Left lung (tissue), 14 donors: Measurements from ENCODE around the gene RAPGEF4. TPM values are rescaled to one million over a fixed set of nuclear protein-coding genes. Genes with fewer than 3 reads are reported as not detected.

Experiments
- ATAC-seq: fragments of 200-7000 bp; cut with Tn5 transposase; one replicate; pipeline ENCODE4 v1.9.1; 2020; ENCODE audit warnings: moderate library complexity
- DNase-seq, 4 donors: peaks; one replicate each; pipeline ENCODE4 v3.0.0-alpha.2; 2013 to 2020
- H3K27ac ChIP-seq, 2 donors: fragments of 200-600 bp; sonication (generic) in 1 of 2; one replicate each; pipeline versions ENCODE4 v1.5.0 to v1.8.0; 2020 to 2021
- H3K27me3 ChIP-seq, 2 donors: fragments of 200-600 bp; sonication (generic) in 1 of 2; one replicate each; pipeline versions ENCODE4 v1.5.0 to v1.8.0; 2020 to 2021
- H3K36me3 ChIP-seq, 2 donors: fragments of 200-600 bp; sonication (generic) in 1 of 2; one replicate each; pipeline versions ENCODE4 v1.5.0 to v1.8.0; 2020 to 2021
- H3K4me1 ChIP-seq, 2 donors: fragments of 200-600 bp; one replicate each; pipeline ENCODE4 v1.8.0; 2021
- H3K4me3 ChIP-seq, 2 donors: fragments of 200-600 bp; sonication (generic) in 1 of 2; one replicate each; pipeline versions ENCODE4 v1.5.0 to v1.8.0; 2020 to 2021; ENCODE audit warnings: mild to moderate bottlenecking in 1 of 2
- H3K9me3 ChIP-seq, 2 donors: fragments of 200-600 bp; sonication (generic) in 1 of 2; one replicate each; pipeline versions ENCODE4 v1.5.0 to v1.8.0; 2020 to 2021
- CTCF ChIP-seq, 2 donors: fragments of 200-600 bp; sonication (generic) in 1 of 2; IDR thresholded peaks; one replicate each; pipeline versions ENCODE4 v1.5.0 to v1.8.0; 2021; ENCODE audit warnings: antibody characterized with exemption in 2 of 2
- intact Hi-C, 2 donors: fragments of 100-400 bp; cut with DNase I; formaldehyde crosslinking; loops; one replicate each; pipeline versions ENCODE4 v1.11.2 to v1.14.2; 2022
- long read RNA-seq, 12 donors: library from polyadenylated mRNA in 2 of 12; unstranded in 2 of 12; transcript quantifications; one replicate each; pipeline ENCODE4 v2.0.0 and lab custom pipeline, GENCODE V29; 2019 to 2026
- polyA plus RNA-seq, 6 donors: library from polyadenylated mRNA; unstranded; fragments of 120-200 nt; gene quantifications; one replicate each; pipeline ENCODE4 v1.2.1, GENCODE V29; 2013; ENCODE audit not compliant: insufficient read length in 6 of 6
- total RNA-seq, 2 donors: library from RNA; stranded (reverse); fragmentation: NEBNext Ultra II Directional; extraction: Animal tissue kit (Norgen Biotek cat#: 25700); gene quantifications; one replicate each; pipeline ENCODE4 v1.2.1, GENCODE V29; 2021
- donor health status: DM: no; HTN: yes; CAD: no.
- donor health status: DM: no; HTN: no; CAD: no.

RAPGEF4 gene
- total RNA-seq (10 to 100 TPM; 10.1 to 12.6 TPM), polyA plus RNA-seq (10 to 100 TPM in 5 of 6 donors, 1 to 10 TPM in 1; 9.1 to 16.2 (median 12.8) TPM)
- long read RNA-seq, donor 1 = 0 reads
- long read RNA-seq, donor 2, partial matches to known transcripts = 0 of 1 reads
- long read RNA-seq, donor 2, other reads (novel, unspliced or antisense) = 0 of 1 reads
- long read RNA-seq, donor 3 = 0 reads
- long read RNA-seq, donor 4 = 0 reads
- long read RNA-seq, donor 5 = 0 reads
- long read RNA-seq, donor 6 = 0 reads
- long read RNA-seq, donor 7 = 0 reads
- long read RNA-seq, donor 8 = 0 reads
- long read RNA-seq, donor 9 = 0 reads
- long read RNA-seq, donor 10 = 0 reads
- long read RNA-seq, donor 11, full-length matches to known transcripts = 2 of 2 reads
- long read RNA-seq, donor 11, partial matches to known transcripts = 0 of 2 reads
- long read RNA-seq, donor 11, other reads (novel, unspliced or antisense) = 0 of 2 reads
- long read RNA-seq, donor 12 = 0 reads

GRCh38 chr2:172735582-172736423, at the start of gene RAPGEF4:
Gene RAPGEF4 (plus strand): TSS chr2:172735845. CDS start chr2:172735984, 139 bp downstream.
- peaks cover 50 to 69% of the 10 kb centered on the region in 2 donors for H3K27me3 ChIP-seq
- peak within 1 kb of the TSS; percentile 10 to 17 for H3K4me3 ChIP-seq
- ATAC-seq (peak; percentile 60), DNase-seq (peak in 2 of 4 donors; percentile 9 to 20)
- H3K9me3 ChIP-seq = no peaks in the 10 kb centered on the region
- no peak within 1 kb of the TSS for H3K27ac ChIP-seq
- peaks cover 0 to 6% of the 10 kb centered on the region in 2 donors for H3K4me1 ChIP-seq
- intact Hi-C loops = no loop called here
- no peaks in the 10 kb centered on the region for H3K36me3 ChIP-seq
- no peak for TF ChIP-seq CTCF (IDR thresholded peaks at IDR 0.05)

- no peak for TF ChIP-seq CTCF (IDR thresholded peaks at IDR 0.05)
- Histone ChIP-seq H3K9me3 (no peaks in the 10 kb centered on the region), H3K27me3 (no peaks in the 10 kb centered on the region), H3K4me1 (peaks cover 0 to 10% of the 10 kb centered on the region in 2 donors), H3K36me3 (no peaks in the 10 kb centered on the region), H3K27ac (no peak overlapping the region), H3K4me3 (no peak overlapping the region)
- intact Hi-C loops = no loop called here
- peak; percentile 92 for ATAC-seq
- peak in 1 of 4 donors; percentile 50 for DNase-seq
These were observed 42.6 kb upstream of the RAPGEF4 start for GRCh38 chr2:172693037-172693436.

- Histone ChIP-seq H3K27me3 (no peaks in the 10 kb centered on the region), H3K4me1 (peaks cover 0 to 10% of the 10 kb centered on the region in 2 donors), H3K36me3 (no peaks in the 10 kb centered on the region), H3K27ac (no peak overlapping the region), H3K9me3 (no peaks in the 10 kb centered on the region), H3K4me3 (no peak overlapping the region)
- TF ChIP-seq CTCF (IDR thresholded peaks at IDR 0.05) = no peak
- intact Hi-C loops = no loop called here
- DNase-seq (no peak), ATAC-seq (peak; percentile 38)
These were observed 41.9 kb upstream of the RAPGEF4 start for GRCh38 chr2:172693529-172694455.

GRCh38 chr2:172697296-172697695, 38.3 kb upstream of the RAPGEF4 start:
- H3K27me3 ChIP-seq = no peaks in the 10 kb centered on the region
- DNase-seq (no peak), ATAC-seq (no peak)
- peaks cover 0 to 10% of the 10 kb centered on the region in 2 donors for H3K4me1 ChIP-seq
- no peak for TF ChIP-seq CTCF (IDR thresholded peaks at IDR 0.05)
- intact Hi-C loops = no loop called here
- no peaks in the 10 kb centered on the region for H3K36me3 ChIP-seq
- no peak overlapping the region for H3K27ac ChIP-seq
- H3K4me3 ChIP-seq = no peak overlapping the region
- no peaks in the 10 kb centered on the region for H3K9me3 ChIP-seq
